Cardiac muscle cell (in vitro differentiated cells and primary cell): ENCODE measurements around the gene BRAT1. TPM values are rescaled to one million over a fixed set of nuclear protein-coding genes. Genes with fewer than 3 reads are reported as not detected.

Experiments
- DNase-seq, 2 donors: peaks; one replicate each; pipeline versions ENCODE4 v3.0.0 to v3.0.0-alpha.2; 2010 to 2017; ENCODE audit warnings: low read depth in 1 of 2, low spot score in 1 of 2
- H3K27ac ChIP-seq: fragments of 200-600 bp; sonication (generic); 2 replicates; pipeline ENCODE4 v1.5.1; 2016
- H3K27me3 ChIP-seq: fragments of 200-600 bp; sonication (generic); 2 replicates; pipeline ENCODE4 v1.6.0; 2016; ENCODE audit warnings: control low read depth
- H3K36me3 ChIP-seq: fragments of 200-600 bp; sonication (generic); 2 replicates; pipeline ENCODE4 v1.5.1; 2016; ENCODE audit warnings: control low read depth
- H3K4me1 ChIP-seq: fragments of 200-600 bp; sonication (generic); 2 replicates; pipeline ENCODE4 v1.8.1; 2017; ENCODE audit warnings: low read depth, mild to moderate bottlenecking, mixed run types
- H3K4me3 ChIP-seq: fragments of 200-600 bp; sonication (generic); 2 replicates; pipeline ENCODE4 v1.5.1; 2016; ENCODE audit warnings: mild to moderate bottlenecking
- H3K9me3 ChIP-seq: fragments of 200-600 bp; sonication (generic); 2 replicates; pipeline ENCODE4 v1.5.1; 2017; ENCODE audit warnings: low read depth, mild to moderate bottlenecking, control low read depth
- polyA plus RNA-seq: library from polyadenylated mRNA; unstranded; fragments of >200 nt; fragmentation: Nextera tagmentation; extraction: Ambion mirVana; gene quantifications from 2 replicates; pipeline ENCODE4 v1.2.1, GENCODE V29; 2016
- total RNA-seq: library from RNA; depleted of rRNA; stranded (reverse); fragments of >200 nt; gene quantifications from 2 replicates; pipeline ENCODE4 v1.2.3, GENCODE V29; 2016
- TF ChIP-seq, protein P1 (sequence below): IDR thresholded peaks from 2 replicates; pipeline ENCODE4 v1.5.1; 2012; ENCODE audit warnings: low read depth, mild to moderate bottlenecking, low read length

Gene BRAT1
- total and polyA plus RNA-seq, 2 experiments from 2014 or later: 80.5 to 109 TPM

DNA sequence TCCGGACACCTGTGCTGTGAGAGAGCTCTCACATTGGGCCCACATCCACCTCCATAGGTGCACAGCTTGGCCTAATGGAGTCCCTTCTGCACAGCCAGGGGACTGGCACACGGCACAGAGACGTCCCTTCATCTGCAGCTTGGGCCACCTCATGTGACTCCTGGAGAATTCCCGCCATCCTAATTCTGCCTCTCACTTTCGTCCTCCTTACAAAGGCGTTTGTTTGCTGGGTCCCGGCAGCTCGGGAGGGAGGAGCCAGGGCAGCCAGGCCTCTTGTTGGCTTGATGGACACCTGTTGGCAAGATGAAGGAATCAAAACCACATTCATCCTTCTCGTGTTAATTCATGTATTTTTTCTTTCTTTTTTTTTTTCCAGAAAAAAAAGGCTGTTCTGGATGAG, 45.7 kb upstream of the BRAT1 start:
- H3K4me3 ChIP-seq: no peak overlapping the region
- no peaks in the 10 kb centered on the region for H3K4me1 ChIP-seq
- H3K9me3 ChIP-seq: no peaks in the 10 kb centered on the region
- peaks cover 8% of the 10 kb centered on the region for H3K36me3 ChIP-seq
- no peak overlapping the region for H3K27ac ChIP-seq
- no peak for DNase-seq
- H3K27me3 ChIP-seq: no peaks in the 10 kb centered on the region
- TF ChIP-seq, protein P1, sequence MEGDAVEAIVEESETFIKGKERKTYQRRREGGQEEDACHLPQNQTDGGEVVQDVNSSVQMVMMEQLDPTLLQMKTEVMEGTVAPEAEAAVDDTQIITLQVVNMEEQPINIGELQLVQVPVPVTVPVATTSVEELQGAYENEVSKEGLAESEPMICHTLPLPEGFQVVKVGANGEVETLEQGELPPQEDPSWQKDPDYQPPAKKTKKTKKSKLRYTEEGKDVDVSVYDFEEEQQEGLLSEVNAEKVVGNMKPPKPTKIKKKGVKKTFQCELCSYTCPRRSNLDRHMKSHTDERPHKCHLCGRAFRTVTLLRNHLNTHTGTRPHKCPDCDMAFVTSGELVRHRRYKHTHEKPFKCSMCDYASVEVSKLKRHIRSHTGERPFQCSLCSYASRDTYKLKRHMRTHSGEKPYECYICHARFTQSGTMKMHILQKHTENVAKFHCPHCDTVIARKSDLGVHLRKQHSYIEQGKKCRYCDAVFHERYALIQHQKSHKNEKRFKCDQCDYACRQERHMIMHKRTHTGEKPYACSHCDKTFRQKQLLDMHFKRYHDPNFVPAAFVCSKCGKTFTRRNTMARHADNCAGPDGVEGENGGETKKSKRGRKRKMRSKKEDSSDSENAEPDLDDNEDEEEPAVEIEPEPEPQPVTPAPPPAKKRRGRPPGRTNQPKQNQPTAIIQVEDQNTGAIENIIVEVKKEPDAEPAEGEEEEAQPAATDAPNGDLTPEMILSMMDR: no peak

DNA sequence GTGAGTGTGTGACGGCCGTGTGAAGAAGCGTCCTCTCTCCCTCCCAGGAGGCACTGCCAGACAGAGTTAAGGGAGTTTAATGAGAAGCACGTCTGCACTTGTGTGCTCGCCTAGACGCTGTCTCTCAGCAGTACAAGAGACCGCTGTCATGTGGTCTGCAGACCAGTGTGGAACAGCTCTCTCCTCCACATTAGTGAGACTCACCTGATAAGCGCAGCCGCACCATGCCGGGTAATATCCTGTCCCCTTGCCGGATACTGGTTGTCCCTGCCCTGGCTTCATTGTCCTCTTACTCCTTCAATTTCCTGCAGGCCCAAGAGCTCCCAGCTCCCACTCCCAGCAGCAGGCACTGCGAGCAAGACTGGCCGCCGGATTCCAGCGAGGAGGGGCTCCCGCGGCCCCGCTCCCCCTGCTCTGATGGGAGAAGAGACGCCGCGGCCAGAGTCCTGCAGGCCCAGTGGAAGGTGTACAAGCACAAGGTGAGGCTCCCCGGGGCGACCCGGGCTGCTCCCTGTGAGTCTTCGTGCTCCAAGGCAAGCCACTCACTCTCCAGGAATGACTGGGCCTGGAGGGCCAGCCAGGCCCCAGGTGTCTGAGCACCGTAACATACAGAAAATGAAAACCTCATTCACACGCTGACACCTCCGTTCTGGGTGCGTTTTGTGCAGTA, 43.0 kb upstream of the BRAT1 start:
- Histone ChIP-seq H3K27ac (no peak overlapping the region), H3K9me3 (no peaks in the 10 kb centered on the region), H3K27me3 (no peaks in the 10 kb centered on the region), H3K4me1 (no peaks in the 10 kb centered on the region), H3K36me3 (peaks cover 8% of the 10 kb centered on the region), H3K4me3 (no peak overlapping the region)
- DNase-seq: no peak
- TF ChIP-seq, protein P1: no peak

DNA sequence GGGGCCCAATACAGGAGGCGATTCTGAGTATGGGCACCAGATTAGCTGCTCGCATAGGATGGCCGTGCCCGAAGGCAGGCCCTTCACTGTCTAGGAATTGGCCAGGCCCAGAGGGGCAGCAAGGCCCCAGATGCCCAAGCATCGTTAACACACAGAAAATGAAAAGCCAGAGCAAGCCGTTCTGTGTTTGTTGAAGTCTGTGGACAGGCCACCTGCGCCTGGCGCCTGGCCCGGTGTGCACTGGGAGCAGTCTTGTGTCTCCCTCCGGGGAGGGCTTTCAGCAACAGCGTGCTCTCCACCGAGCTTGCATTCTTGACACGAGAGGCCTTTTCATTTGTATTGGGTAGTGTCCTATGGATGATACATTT, 41.9 kb upstream of the BRAT1 start:
- TF ChIP-seq, protein P1: no peak
- Histone ChIP-seq H3K27ac (no peak overlapping the region), H3K27me3 (no peaks in the 10 kb centered on the region)

DNA sequence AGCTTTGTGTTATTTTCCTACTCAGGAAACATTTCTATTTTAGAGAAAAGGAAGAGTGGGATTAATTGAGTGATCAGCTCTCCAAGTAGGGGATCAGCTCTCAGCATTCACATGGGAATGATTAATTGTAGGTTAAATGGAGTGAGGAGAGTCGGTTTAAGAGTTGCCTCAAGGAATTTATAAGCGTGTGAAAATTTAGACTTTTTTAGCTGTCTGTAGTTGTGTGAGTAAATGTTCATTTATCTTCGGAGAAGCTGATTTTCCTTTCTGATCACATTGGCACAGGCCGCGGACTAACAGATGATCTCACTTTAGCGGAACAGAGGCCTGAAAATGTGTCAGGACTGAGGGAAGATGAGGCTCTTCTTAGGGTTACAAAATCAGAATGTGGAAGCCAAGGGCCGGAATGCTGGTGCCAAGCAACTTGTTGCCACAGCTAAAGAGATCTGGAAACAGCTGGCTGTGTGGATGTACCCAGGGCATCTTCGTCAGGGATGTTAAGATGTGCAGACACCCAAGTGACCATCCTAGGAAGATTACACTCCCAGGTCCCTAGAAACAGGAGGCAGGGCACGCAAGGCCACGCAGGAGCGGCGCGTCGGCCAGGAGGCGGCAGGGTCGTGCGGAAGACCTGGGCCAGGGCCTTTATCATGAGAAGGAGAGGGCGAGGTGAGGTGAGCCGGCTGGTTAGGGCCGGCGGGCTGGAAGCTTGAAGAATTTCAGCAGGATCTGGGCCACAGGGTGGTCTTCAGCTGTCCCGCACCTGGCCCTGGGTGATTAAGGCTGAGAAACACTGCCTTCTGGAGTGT, 41.3 kb upstream of the BRAT1 start:
- no peak overlapping the region for H3K27ac ChIP-seq
- no peak overlapping the region for H3K4me3 ChIP-seq
- TF ChIP-seq, protein P1: no peak
- H3K27me3 ChIP-seq: no peaks in the 10 kb centered on the region
- peaks cover 17% of the 10 kb centered on the region for H3K36me3 ChIP-seq
- DNase-seq: no peak
- H3K9me3 ChIP-seq: no peaks in the 10 kb centered on the region
- H3K4me1 ChIP-seq: no peaks in the 10 kb centered on the region

More for the DNA sequence above, 41.9 kb upstream of the BRAT1 start:
- Histone ChIP-seq H3K36me3 (peaks cover 14% of the 10 kb centered on the region), H3K4me3 (no peak overlapping the region), H3K9me3 (no peaks in the 10 kb centered on the region), H3K4me1 (no peaks in the 10 kb centered on the region)
- DNase-seq: no peak

DNA sequence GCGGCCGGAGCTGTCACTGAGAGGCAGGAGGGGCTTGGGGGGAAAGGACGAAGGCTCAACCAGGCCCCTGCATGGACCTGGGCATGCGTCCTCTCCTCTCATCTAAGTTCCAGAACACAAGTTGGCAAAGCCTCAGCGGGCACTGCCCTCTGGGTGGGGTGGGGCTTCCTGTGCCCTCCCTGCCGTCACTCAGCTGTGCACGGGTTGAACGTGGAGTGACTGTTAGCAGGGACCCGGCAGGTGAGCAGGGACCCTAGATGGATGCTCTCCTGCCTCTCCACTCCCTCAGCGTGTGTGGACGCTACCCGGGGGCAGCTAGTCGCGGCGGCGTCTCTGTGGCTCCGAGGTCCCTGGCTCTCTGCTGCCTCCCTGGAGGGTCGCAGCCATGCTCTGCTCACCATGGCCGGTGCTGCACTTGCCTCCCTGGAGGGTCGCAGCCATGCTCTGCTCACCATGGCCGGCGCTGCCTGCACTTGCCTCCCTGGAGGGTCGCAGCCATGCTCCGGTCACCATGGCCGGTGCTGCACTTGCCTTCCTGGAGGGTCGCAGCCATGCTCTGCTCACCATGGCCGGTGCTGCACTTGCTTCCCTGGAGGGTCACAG, 40.0 kb upstream of the BRAT1 start:
- Histone ChIP-seq H3K9me3 (no peaks in the 10 kb centered on the region), H3K4me1 (no peaks in the 10 kb centered on the region), H3K4me3 (no peak overlapping the region), H3K36me3 (peaks cover 17% of the 10 kb centered on the region), H3K27me3 (no peaks in the 10 kb centered on the region), H3K27ac (no peak overlapping the region)
- TF ChIP-seq, protein P1: no peak
- no peak for DNase-seq
